K562 (cell line): ENCODE data around the gene CALM3.

Experiments used
- ATF7 ChIP-seq: fragments of 450-650 bp; IDR thresholded peaks from 2 replicates; pipeline ENCODE4 v1.7.1; 2014; ENCODE audit warnings: mild to moderate bottlenecking, moderate library complexity
- EGR1 ChIP-seq: fragments of 450-650 bp; conservative IDR thresholded peaks from 2 replicates; pipeline ENCODE4 v1.6.1; 2017; ENCODE audit warnings: mild to moderate bottlenecking
- ILK ChIP-seq: fragments of 450-650 bp; IDR thresholded peaks from 2 replicates; pipeline ENCODE4 v1.6.1; 2016; ENCODE audit warnings: missing genetic modification characterization, low read depth, mild to moderate bottlenecking, missing compliant biosample characterization, moderate library complexity, borderline replicate concordance
- PHF21A ChIP-seq: fragments of 450-650 bp; IDR thresholded peaks from 2 replicates; pipeline ENCODE4 v1.6.1; 2017; ENCODE audit warnings: low read depth, borderline replicate concordance
- POLR2A ChIP-seq: fragments of 450-650 bp; conservative IDR thresholded peaks from 2 replicates; pipeline ENCODE4 v1.6.1; 2016
- ZMIZ1 ChIP-seq, 2 experiments: fragments of 150-350 bp in 1 of 2; IDR thresholded peaks; 2 replicates each; pipeline ENCODE4 v1.6.1; 2012 to 2016; ENCODE audit warnings: low read depth in 2 of 2, low read length in 2 of 2, mild to moderate bottlenecking in 1 of 2, moderate library complexity in 1 of 2
- ZNF165 ChIP-seq: fragments of 250-450 bp; sonication (Bioruptor Pico); IDR thresholded peaks from 2 replicates; pipeline ENCODE4 v1.4.0; 2020; ENCODE audit warnings: borderline replicate concordance
- ZNF561 ChIP-seq: fragments of 450-650 bp; formaldehyde crosslinking; conservative IDR thresholded peaks from 2 replicates; pipeline ENCODE4 v1.4.0; 2020; ENCODE audit warnings: mild to moderate bottlenecking, moderate library complexity
- TF ChIP-seq, protein P1 (sequence below), 3 experiments: IDR thresholded peaks in 2 of 3; conservative IDR thresholded peaks in 1 of 3; 2 replicates each; pipeline ENCODE4 v1.5.1; 2011 to 2012; ENCODE audit warnings: low read length in 3 of 3, mild to moderate bottlenecking in 3 of 3, control low read depth in 2 of 3, improper control_type of control experiment in 1 of 3, inconsistent platforms in 1 of 3, low read depth in 1 of 3, mixed read lengths in 1 of 3, moderate library complexity in 1 of 3; ENCODE audit not compliant: insufficient read depth in 2 of 3

DNA sequence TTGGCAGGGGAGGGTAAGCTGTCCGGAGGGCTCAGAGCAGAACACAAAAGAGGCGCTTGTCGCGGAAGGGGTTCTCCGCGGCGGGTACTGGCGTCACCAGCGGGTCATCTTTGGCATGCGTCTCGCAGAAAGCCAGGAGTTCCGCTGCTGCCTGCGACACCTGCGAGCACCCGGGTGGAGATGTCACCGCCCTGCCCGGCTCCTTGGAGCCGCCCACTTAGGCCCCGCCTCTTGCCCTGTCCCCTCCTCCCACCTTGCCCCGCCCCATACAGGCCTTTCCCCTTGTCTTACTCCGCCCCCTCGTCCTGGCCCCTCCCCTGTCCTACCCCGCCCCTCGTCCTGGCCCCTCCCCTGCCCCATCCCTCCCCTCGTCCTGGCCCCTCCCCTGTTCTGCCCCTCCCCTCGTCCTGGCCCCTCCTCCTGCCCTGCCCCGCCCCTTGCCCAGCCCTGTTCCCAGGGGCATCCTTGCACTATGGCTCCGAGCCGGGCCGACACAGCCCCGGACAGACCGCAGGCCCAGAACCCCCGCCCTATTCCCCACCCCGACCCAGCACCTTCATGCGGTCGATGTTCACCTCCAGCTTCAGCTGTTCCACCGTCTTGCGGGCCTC lies 33.0 kb downstream of the CALM3 start:
- TF ChIP-seq, protein P1, sequence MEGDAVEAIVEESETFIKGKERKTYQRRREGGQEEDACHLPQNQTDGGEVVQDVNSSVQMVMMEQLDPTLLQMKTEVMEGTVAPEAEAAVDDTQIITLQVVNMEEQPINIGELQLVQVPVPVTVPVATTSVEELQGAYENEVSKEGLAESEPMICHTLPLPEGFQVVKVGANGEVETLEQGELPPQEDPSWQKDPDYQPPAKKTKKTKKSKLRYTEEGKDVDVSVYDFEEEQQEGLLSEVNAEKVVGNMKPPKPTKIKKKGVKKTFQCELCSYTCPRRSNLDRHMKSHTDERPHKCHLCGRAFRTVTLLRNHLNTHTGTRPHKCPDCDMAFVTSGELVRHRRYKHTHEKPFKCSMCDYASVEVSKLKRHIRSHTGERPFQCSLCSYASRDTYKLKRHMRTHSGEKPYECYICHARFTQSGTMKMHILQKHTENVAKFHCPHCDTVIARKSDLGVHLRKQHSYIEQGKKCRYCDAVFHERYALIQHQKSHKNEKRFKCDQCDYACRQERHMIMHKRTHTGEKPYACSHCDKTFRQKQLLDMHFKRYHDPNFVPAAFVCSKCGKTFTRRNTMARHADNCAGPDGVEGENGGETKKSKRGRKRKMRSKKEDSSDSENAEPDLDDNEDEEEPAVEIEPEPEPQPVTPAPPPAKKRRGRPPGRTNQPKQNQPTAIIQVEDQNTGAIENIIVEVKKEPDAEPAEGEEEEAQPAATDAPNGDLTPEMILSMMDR (IDR thresholded peaks at IDR 0.05 in 2 of 3, conservative IDR thresholded peaks at IDR 0.05 in 1 of 3; ENCODE audit: insufficient read depth in 2 of 3, low read depth in 1 of 3, low read length in 3 of 3) = no peak
- TF ChIP-seq ILK = no peak
- 0 out of 2 replicates have a peak, but pooled peaks have one; percentile 14 for TF ChIP-seq EGR1
- no peak for TF ChIP-seq ZNF165 (CRISPR knock-in tag)
- TF ChIP-seq PHF21A = no peak
- no peak for TF ChIP-seq POLR2A
- TF ChIP-seq ZMIZ1 (IDR thresholded peaks at IDR 0.05; ENCODE audit: low read depth in 2 of 2, low read length in 2 of 2) = no peak
- 0 out of 2 replicates have a peak, but pooled peaks have one; percentile 19 for TF ChIP-seq ATF7
- no peak for TF ChIP-seq ZNF561 (CRISPR knock-in tag)
